ENCODE measurements around the gene MYCBP2. TPM values are rescaled to one million over a fixed set of nuclear protein-coding genes. Genes with fewer than 3 reads are reported as not detected.
"Not testable (repeated sequence)": the region's sequence is repeated elsewhere in the genome, so short reads cannot be mapped to it uniquely, and the experiment has no call there.

Gene MYCBP2
- total RNA-seq, 1 experiment from 2014 or later, result 53.3 TPM

DNA sequence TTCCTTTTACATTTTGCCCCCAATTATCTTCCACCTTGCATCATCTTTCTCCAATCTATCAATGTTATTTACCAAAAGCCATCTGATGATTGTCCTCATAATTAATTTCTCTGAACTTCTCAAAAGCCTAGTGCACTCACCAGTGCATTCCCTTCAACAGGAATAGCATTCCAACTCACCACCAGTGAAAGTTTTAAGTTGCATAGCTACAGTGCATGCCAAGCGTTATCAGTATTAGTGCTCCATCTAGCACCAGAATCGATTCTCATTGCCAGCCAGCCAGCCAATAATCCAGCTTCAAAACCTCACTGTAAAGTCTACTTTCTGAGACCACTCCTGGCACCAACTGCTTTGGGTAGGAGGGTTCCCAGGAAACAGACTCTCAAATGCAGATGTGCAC lies 7.4 kb downstream of the MYCBP2 start:
- Histone ChIP-seq H3F3A (ENCODE audit: low read length, unreplicated experiment) (no peaks in the 10 kb centered on the region), H3K9ac (ENCODE audit: low read length) (no peak overlapping the region), H3K4me1 (ENCODE audit: insufficient read depth, low read length) (peaks cover 2% of the 10 kb centered on the region; the same call in 1 of the 2 replicates), H3K27ac (ENCODE audit: low read length) (no peak overlapping the region), H3K9me3 (ENCODE audit: low read length) (no peaks in the 10 kb centered on the region), H2AFZ (ENCODE audit: low read length) (no peak overlapping the region), H3K27me3 (ENCODE audit: low read length) (no peaks in the 10 kb centered on the region), H3K4me2 (ENCODE audit: low read length) (no peak overlapping the region), H3K9me2 (replicated peaks; ENCODE audit: low read length) (no peaks in the 10 kb centered on the region), H4K20me1 (ENCODE audit: low read length) (peaks cover 24% of the 10 kb centered on the region), H3K4me3 (ENCODE audit: low read length) (no peak overlapping the region), H3K79me2 (ENCODE audit: low read length) (peaks cover 96% of the 10 kb centered on the region), H3K36me3 (ENCODE audit: low read depth, low read length) (no peaks in the 10 kb centered on the region)
- DNase-seq (no peak), ATAC-seq (no peak)
- no TSS peak for BruUV-seq (replicated peaks)
- POLR2A ChIA-PET (ENCODE audit: unreplicated experiment), result no interaction called here
- CTCF ChIA-PET, result no interaction called here
- TF ChIP-seq EZH2 (IDR thresholded peaks at IDR 0.05; ENCODE audit: low read length, unreplicated experiment), result no peak
- TF ChIP-seq, protein P1, sequence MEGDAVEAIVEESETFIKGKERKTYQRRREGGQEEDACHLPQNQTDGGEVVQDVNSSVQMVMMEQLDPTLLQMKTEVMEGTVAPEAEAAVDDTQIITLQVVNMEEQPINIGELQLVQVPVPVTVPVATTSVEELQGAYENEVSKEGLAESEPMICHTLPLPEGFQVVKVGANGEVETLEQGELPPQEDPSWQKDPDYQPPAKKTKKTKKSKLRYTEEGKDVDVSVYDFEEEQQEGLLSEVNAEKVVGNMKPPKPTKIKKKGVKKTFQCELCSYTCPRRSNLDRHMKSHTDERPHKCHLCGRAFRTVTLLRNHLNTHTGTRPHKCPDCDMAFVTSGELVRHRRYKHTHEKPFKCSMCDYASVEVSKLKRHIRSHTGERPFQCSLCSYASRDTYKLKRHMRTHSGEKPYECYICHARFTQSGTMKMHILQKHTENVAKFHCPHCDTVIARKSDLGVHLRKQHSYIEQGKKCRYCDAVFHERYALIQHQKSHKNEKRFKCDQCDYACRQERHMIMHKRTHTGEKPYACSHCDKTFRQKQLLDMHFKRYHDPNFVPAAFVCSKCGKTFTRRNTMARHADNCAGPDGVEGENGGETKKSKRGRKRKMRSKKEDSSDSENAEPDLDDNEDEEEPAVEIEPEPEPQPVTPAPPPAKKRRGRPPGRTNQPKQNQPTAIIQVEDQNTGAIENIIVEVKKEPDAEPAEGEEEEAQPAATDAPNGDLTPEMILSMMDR (conservative IDR thresholded peaks at IDR 0.05; ENCODE audit: low read depth, low read length), result no peak
- no peak for TF ChIP-seq EZH2phosphoT487 (IDR thresholded peaks at IDR 0.05; ENCODE audit: borderline replicate concordance, low read length)
- intact Hi-C loops (cut with micrococcal nuclease), result no loop called here

DNA sequence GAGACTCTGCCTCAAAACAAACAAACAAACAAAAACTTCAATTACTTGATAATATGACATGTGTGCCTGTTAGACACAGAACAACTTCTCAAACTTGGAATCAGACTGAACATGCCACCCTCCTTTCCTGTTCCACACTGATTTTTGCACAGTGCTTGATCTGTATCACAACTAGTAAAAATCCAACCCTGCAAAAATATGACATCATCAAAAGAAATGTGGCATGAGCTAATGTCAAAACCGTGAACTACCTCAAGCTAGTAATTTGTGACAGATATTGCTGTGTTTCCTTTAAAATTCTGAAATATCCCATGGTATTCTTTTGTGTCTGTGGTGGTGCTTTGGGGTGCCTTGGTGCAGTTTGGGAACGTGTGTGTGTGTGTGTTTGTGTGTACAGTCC lies 8.2 kb downstream of the MYCBP2 start:
- Histone ChIP-seq H3K9me2 (replicated peaks; ENCODE audit: low read length) (no peaks in the 10 kb centered on the region), H4K20me1 (ENCODE audit: low read length) (peaks cover 22% of the 10 kb centered on the region), H3K9me3 (ENCODE audit: low read length) (no peaks in the 10 kb centered on the region), H2AFZ (ENCODE audit: low read length) (no peak overlapping the region), H3K4me3 (ENCODE audit: low read length) (no peak overlapping the region), H3K27me3 (ENCODE audit: low read length) (no peaks in the 10 kb centered on the region), H3K4me1 (ENCODE audit: insufficient read depth, low read length) (no peaks in the 10 kb centered on the region), H3K36me3 (ENCODE audit: low read depth, low read length) (no peaks in the 10 kb centered on the region), H3K27ac (ENCODE audit: low read length) (no peak overlapping the region), H3K9ac (ENCODE audit: low read length) (no peak overlapping the region), H3K79me2 (ENCODE audit: low read length) (peaks cover 96% of the 10 kb centered on the region), H3K4me2 (ENCODE audit: low read length) (no peak overlapping the region), H3F3A (ENCODE audit: low read length, unreplicated experiment) (no peaks in the 10 kb centered on the region)
- ChIA-PET CTCF (no interaction called here), POLR2A (ENCODE audit: unreplicated experiment) (no interaction called here)
- DNase-seq (no peak), ATAC-seq (no peak)
- TF ChIP-seq EZH2phosphoT487 (IDR thresholded peaks at IDR 0.05; ENCODE audit: borderline replicate concordance, low read length), result no peak
- no peak for TF ChIP-seq EZH2 (IDR thresholded peaks at IDR 0.05; ENCODE audit: low read length, unreplicated experiment)
- TF ChIP-seq, protein P1 (conservative IDR thresholded peaks at IDR 0.05; ENCODE audit: low read depth, low read length), result no peak
- no TSS peak for BruUV-seq (replicated peaks)
- intact Hi-C loops (cut with micrococcal nuclease), result no loop called here

DNA sequence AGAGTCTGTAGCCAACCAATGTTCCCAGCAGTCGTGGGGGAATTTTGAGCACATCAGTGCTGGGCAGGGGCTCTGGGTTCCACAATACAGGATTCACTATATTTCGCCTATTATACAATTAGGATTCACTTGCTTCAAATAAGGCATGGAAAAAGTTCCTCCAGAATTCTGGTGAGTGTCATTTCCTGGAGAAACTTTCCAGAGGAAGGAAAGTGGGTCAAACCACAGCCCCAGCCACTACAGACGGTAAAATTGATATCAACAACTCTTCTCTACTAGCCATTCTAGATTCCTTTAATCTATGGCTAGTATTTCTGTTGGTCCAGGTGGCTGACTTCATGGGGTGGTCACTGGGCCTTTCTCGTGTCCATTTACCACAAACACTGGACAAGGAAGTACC lies 10.5 kb downstream of the MYCBP2 start:
- Histone ChIP-seq H3F3A (ENCODE audit: low read length, unreplicated experiment) (no peaks in the 10 kb centered on the region), H4K20me1 (ENCODE audit: low read length) (peaks cover 9% of the 10 kb centered on the region; the same call in 1 of the 2 replicates), H3K79me2 (ENCODE audit: low read length) (peaks cover 96% of the 10 kb centered on the region), H3K9ac (ENCODE audit: low read length) (no peak overlapping the region), H3K27ac (ENCODE audit: low read length) (no peak overlapping the region), H3K27me3 (ENCODE audit: low read length) (no peaks in the 10 kb centered on the region), H3K36me3 (ENCODE audit: low read depth, low read length) (no peaks in the 10 kb centered on the region), H2AFZ (ENCODE audit: low read length) (no peak overlapping the region), H3K4me1 (ENCODE audit: insufficient read depth, low read length) (no peaks in the 10 kb centered on the region), H3K9me2 (replicated peaks; ENCODE audit: low read length) (no peaks in the 10 kb centered on the region), H3K9me3 (ENCODE audit: low read length) (no peaks in the 10 kb centered on the region), H3K4me2 (ENCODE audit: low read length) (no peak overlapping the region), H3K4me3 (ENCODE audit: low read length) (no peak overlapping the region)
- TF ChIP-seq EZH2phosphoT487 (IDR thresholded peaks at IDR 0.05; ENCODE audit: borderline replicate concordance, low read length), result no peak
- TF ChIP-seq, protein P1 (conservative IDR thresholded peaks at IDR 0.05; ENCODE audit: low read depth, low read length), result no peak
- TF ChIP-seq EZH2 (IDR thresholded peaks at IDR 0.05; ENCODE audit: low read length, unreplicated experiment), result no peak
- intact Hi-C loops (cut with micrococcal nuclease), result no loop called here
- no TSS peak for BruUV-seq (replicated peaks)
- ATAC-seq (no peak), DNase-seq (no peak)
- ChIA-PET POLR2A (ENCODE audit: unreplicated experiment) (no interaction called here), CTCF (no interaction called here)

DNA sequence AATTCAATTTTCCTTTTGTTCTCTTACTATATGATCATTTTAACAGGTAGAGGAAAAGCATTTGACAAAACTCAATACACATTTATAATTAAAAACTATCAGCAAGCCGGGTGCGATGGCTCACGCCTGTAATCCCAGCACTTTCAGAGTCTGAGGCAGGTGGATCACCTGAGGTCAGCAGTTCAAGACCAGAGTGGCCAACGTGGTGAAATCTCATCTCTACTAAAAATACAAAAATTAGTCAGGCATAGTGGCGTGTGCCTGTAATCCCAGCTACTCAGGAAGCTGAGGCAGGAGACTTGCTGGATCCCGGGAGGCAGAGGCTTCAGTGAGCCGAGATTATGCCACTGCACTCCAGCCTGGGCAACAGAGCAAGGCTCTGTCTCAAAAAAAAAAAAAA lies 11.4 kb downstream of the MYCBP2 start:
- BruUV-seq (replicated peaks); H3K9ac ChIP-seq (ENCODE audit: low read length); H3K4me1 ChIP-seq (ENCODE audit: insufficient read depth, low read length); intact Hi-C loops (cut with micrococcal nuclease); H3K4me3 ChIP-seq (ENCODE audit: low read length); ATAC-seq; CTCF ChIA-PET; H3K36me3 ChIP-seq (ENCODE audit: low read depth, low read length); H3K9me3 ChIP-seq (ENCODE audit: low read length); H3K27ac ChIP-seq (ENCODE audit: low read length); H3K27me3 ChIP-seq (ENCODE audit: low read length); H3K9me2 ChIP-seq (replicated peaks; ENCODE audit: low read length); DNase-seq; H3K4me2 ChIP-seq (ENCODE audit: low read length); H3F3A ChIP-seq (ENCODE audit: low read length, unreplicated experiment); H2AFZ ChIP-seq (ENCODE audit: low read length); POLR2A ChIA-PET (ENCODE audit: unreplicated experiment): not testable (repeated sequence)
- peaks cover 96% of the 10 kb centered on the region for H3K79me2 ChIP-seq (ENCODE audit: low read length)
- peaks cover 15% of the 10 kb centered on the region for H4K20me1 ChIP-seq (ENCODE audit: low read length)
